A549 (cell line): ENCODE data around the gene HCN4. TPM values are rescaled to one million over a fixed set of nuclear protein-coding genes. Genes with fewer than 3 reads are reported as not detected.
A peak's percentile ranks its signal among the peaks of the same experiment; 100 is the strongest.
"Not testable (repeated sequence)": the region's sequence is repeated elsewhere in the genome, so short reads cannot be mapped to it uniquely, and the experiment has no call there.

ENCODE experiments used
- ATAC-seq, 2 experiments: fragments of 200-7000 bp in 1 of 2; fragments of >200 bp in 1 of 2; cut with Nextera tagmentation in 1 of 2; cut with Tn5 transposase in 1 of 2; 3 replicates each; pipeline versions ENCODE4 v1.8.0 to v1.9.1; 2018 to 2020; ENCODE audit warnings: mild to moderate bottlenecking in 1 of 2, moderate library complexity in 1 of 2
- CTCF ChIA-PET: fragments of 300-600 bp; sonication (Branson Sonifier 250); formaldehyde crosslinking; extraction: SDS; loops from one replicate; lab custom pipeline; 2021; ENCODE audit warnings: antibody characterized with exemption, inconsistent platforms; lab: Yijun Ruan, JAX
- POLR2A ChIA-PET: fragments of 350-600 bp; formaldehyde crosslinking; extraction: SDS; loops from one replicate; lab custom pipeline; 2021; ENCODE audit warnings: antibody characterized with exemption, inconsistent platforms; lab: Yijun Ruan, JAX
- DNase-seq, 2 experiments: peaks; one replicate each; pipeline versions ENCODE4 v3.0.0 to v3.0.0-alpha.2; 2011 to 2016; ENCODE audit warnings: low read depth in 1 of 2, low spot score in 1 of 2
- FAIRE-seq: peaks from 2 replicates; lab custom pipeline; 2011; peaks lifted over from hg19 to GRCh38; lab: Jason Lieb, UNC
- H3K27ac ChIP-seq, 2 experiments: fragments of >200 bp; sonication (Bioruptor Twin); formaldehyde crosslinking; 3 replicates each; pipeline ENCODE4 v1.5.1; 2016 to 2017
- H3K4me1 ChIP-seq: fragments of >200 bp; sonication (Bioruptor Twin); formaldehyde crosslinking; 3 replicates; pipeline ENCODE4 v1.6.1; 2016
- H3K4me2 ChIP-seq: fragments of >200 bp; sonication (Bioruptor Twin); formaldehyde crosslinking; 3 replicates; pipeline ENCODE4 v1.6.1; 2016
- H3K4me3 ChIP-seq: fragments of >200 bp; sonication (Bioruptor Twin); formaldehyde crosslinking; 3 replicates; pipeline ENCODE4 v1.5.1; 2016
- H3K9me3 ChIP-seq: fragments of >200 bp; sonication (Bioruptor Twin); formaldehyde crosslinking; 3 replicates; pipeline ENCODE4 v1.6.1; 2016
- CBX2 ChIP-seq: fragments of 200-600 bp; sonication (generic); IDR thresholded peaks from 2 replicates; pipeline ENCODE4 v1.6.1; 2016; ENCODE audit warnings: low read depth, mild to moderate bottlenecking, borderline replicate concordance
- CTCF ChIP-seq: fragments of >200 bp; sonication (Bioruptor Twin); formaldehyde crosslinking; IDR thresholded peaks from 3 replicates; pipeline ENCODE4 v1.5.1; 2016
- E2F6 ChIP-seq: IDR thresholded peaks from 2 replicates; pipeline ENCODE4 v1.6.1; 2012; ENCODE audit warnings: low read depth, borderline replicate concordance
- EHMT2 ChIP-seq: fragments of 200-600 bp; sonication (generic); IDR thresholded peaks from 2 replicates; pipeline ENCODE4 v1.6.1; 2016; ENCODE audit warnings: antibody characterized with exemption, low read depth, mild to moderate bottlenecking, moderate library complexity
- ELK1 ChIP-seq: fragments of 150-350 bp; IDR thresholded peaks from 2 replicates; pipeline ENCODE4 v1.6.1; 2014; ENCODE audit warnings: low read depth, mild to moderate bottlenecking, low read length
- FOSB ChIP-seq: fragments of 250-450 bp; sonication (Bioruptor Pico); IDR thresholded peaks from 2 replicates; pipeline ENCODE4 v1.5.0; 2020; ENCODE audit warnings: mild to moderate bottlenecking, moderate library complexity
- HDAC2 ChIP-seq: fragments of 200-600 bp; sonication (generic); IDR thresholded peaks from 2 replicates; pipeline ENCODE4 v1.6.1; 2016
- HES2 ChIP-seq: fragments of >200 bp; sonication (Bioruptor Twin); formaldehyde crosslinking; IDR thresholded peaks from 2 replicates; pipeline ENCODE4 v1.6.1; 2016
- KDM1A ChIP-seq: fragments of 200-600 bp; sonication (generic); IDR thresholded peaks from 2 replicates; pipeline ENCODE4 v1.6.1; 2016; ENCODE audit warnings: low read depth, mild to moderate bottlenecking
- MAZ ChIP-seq: fragments of 150-350 bp; IDR thresholded peaks from 2 replicates; pipeline ENCODE4 v1.6.1; 2014; ENCODE audit warnings: antibody characterized with exemption, low read depth, low read length, borderline replicate concordance
- NFE2L2 ChIP-seq: fragments of 150-350 bp; conservative IDR thresholded peaks from 2 replicates; pipeline ENCODE4 v1.6.1; 2014; ENCODE audit warnings: low read length
- RAD21 ChIP-seq, 2 experiments: fragments of >200 bp in 1 of 2; sonication (Bioruptor Twin) in 1 of 2; formaldehyde crosslinking in 1 of 2; IDR thresholded peaks in 1 of 2; conservative IDR thresholded peaks in 1 of 2; 2 replicates in 1 of 2; 3 replicates in 1 of 2; pipeline ENCODE4 v1.6.1; 2012 to 2018; ENCODE audit warnings: inconsistent platforms in 1 of 2
- SMC3 ChIP-seq: fragments of >200 bp; sonication (Bioruptor Twin); formaldehyde crosslinking; IDR thresholded peaks from 3 replicates; pipeline ENCODE4 v1.6.1; 2018; ENCODE audit warnings: inconsistent platforms
- TFCP2L1 ChIP-seq: fragments of 250-450 bp; sonication (Bioruptor Pico); IDR thresholded peaks from 2 replicates; pipeline ENCODE4 v1.5.0; 2021; ENCODE audit warnings: mild to moderate bottlenecking
- TP53 ChIP-seq: fragments of 250-450 bp; sonication (Bioruptor Pico); IDR thresholded peaks from 2 replicates; pipeline ENCODE4 v1.5.0; 2021; ENCODE audit warnings: mild to moderate bottlenecking, moderate library complexity
- USF2 ChIP-seq: fragments of 450-650 bp; IDR thresholded peaks from 2 replicates; pipeline ENCODE4 v1.6.1; 2014; ENCODE audit warnings: antibody characterized with exemption
- WGBS: methylation state at CpG from one replicate; pipeline ENCODE4 v1.1.6; 2017; ENCODE audit errors: missing lambda C conversion rate; 5-methylcytosine and 5-hydroxymethylcytosine counted together
- polyA plus RNA-seq, 4 experiments: library from polyadenylated mRNA; depleted of rRNA in 3 of 4; stranded (reverse); fragments of >200 nt; fragmentation: RNase III in 1 of 4; extraction: RNeasy Plus Mini Kit Qiagen cat#74134 plus additional on column Dnase treatment in 1 of 4; gene quantifications; 2 replicates in 3 of 4; 3 replicates in 1 of 4; pipeline ENCODE4 v1.2.3, GENCODE V29; 2011 to 2017

Gene HCN4
- polyA plus RNA-seq, 2 of the 4 experiments (the other 2 are of a cell fraction): 0.03 to 0.09 TPM

- TF ChIP-seq ELK1: no peak
- peak; percentile 83 for TF ChIP-seq CTCF
- no peak for TF ChIP-seq EHMT2
- TF ChIP-seq MAZ: no peak
- peak; percentile 74 for TF ChIP-seq SMC3
Observed at GRCh38 chr15:73305331-73306211, 63.2 kb downstream of the HCN4 start (continued).

GRCh38 chr15:73303636-73304035, 65.1 kb downstream of the HCN4 start:
- H3K4me1 ChIP-seq: no peaks in the 10 kb centered on the region
- POLR2A ChIA-PET: no interaction called here

GRCh38 chr15:73300286-73300685, 68.5 kb downstream of the HCN4 start:
- H3K4me1 ChIP-seq, POLR2A ChIA-PET, H3K27ac ChIP-seq, ATAC-seq, H3K9me3 ChIP-seq, H3K4me2 ChIP-seq, DNase-seq, H3K4me3 ChIP-seq: not testable (repeated sequence)
- FAIRE-seq: peak; percentile 39
- WGBS: 88% methylated on average over 11 of the region's 11 CpGs
- CTCF ChIA-PET: interaction anchor here (0.9 to 2.1 kb wide), 3 partner anchors 260 to 404 kb away, joined by 3 to 10 read pairs (median 5); no protein-coding TSS in a partner anchor

More at GRCh38 chr15:73303636-73304035, 65.1 kb downstream of the HCN4 start:
- CTCF ChIA-PET: interaction anchor here (1.4 to 7.0 kb wide), 3 partner anchors 19 to 397 kb away, joined by 4 to 79 read pairs (median 53); partner anchors contain the start of gene NPTN
- Histone ChIP-seq H3K4me2 (no peak overlapping the region), H3K27ac (no peak overlapping the region), H3K4me3 (no peak overlapping the region), H3K9me3 (no peaks in the 10 kb centered on the region)
- no peak for ATAC-seq
- FAIRE-seq: no peak
- no peak for DNase-seq
- TF ChIP-seq KDM1A (no peak), NFE2L2 (no peak), USF2 (no peak), TP53 (CRISPR knock-in tag) (no peak), TFCP2L1 (no peak), CBX2 (no peak), RAD21 (conservative IDR thresholded peaks at IDR 0.05 in 1 of 2, IDR thresholded peaks at IDR 0.05 in 1 of 2) (no peak), E2F6 (no peak), HDAC2 (no peak), FOSB (no peak), HES2 (no peak)
- 97% methylated on average over 5 of the region's 5 CpGs for WGBS
